ENCODE data around the gene TAF6L. TPM values are rescaled to one million over a fixed set of nuclear protein-coding genes. Genes with fewer than 3 reads are reported as not detected.
A peak's percentile ranks its signal among the peaks of the same experiment; 100 is the strongest.
"Not testable (repeated sequence)": the region's sequence is repeated elsewhere in the genome, so short reads cannot be mapped to it uniquely, and the experiment has no call there.

TAF6L gene
- total RNA-seq, 1 experiment from 2014 or later: 14.6 TPM

- no peak for DNase-seq (ENCODE audit: low read depth)
- in situ Hi-C loops (cut with HindIII; ENCODE audit: low pct_unique_long_range_greater_than_20kb, low sequenced_read_pairs): no loop called here
These were observed 21.0 kb downstream of the TAF6L start for GRCh38 chr11:62792202-62792575.

GRCh38 chr11:62794201-62794775 is 23.1 kb downstream of the TAF6L start:
- DNase-seq (ENCODE audit: low read depth): no peak
- in situ Hi-C loops (cut with HindIII; ENCODE audit: low pct_unique_long_range_greater_than_20kb, low sequenced_read_pairs): no loop called here

- no peak for DNase-seq (ENCODE audit: low read depth)
- in situ Hi-C loops (cut with HindIII; ENCODE audit: low pct_unique_long_range_greater_than_20kb, low sequenced_read_pairs): no loop called here
These were observed 25.1 kb downstream of the TAF6L start for GRCh38 chr11:62796281-62796680.

GRCh38 chr11:62799486-62799885 is 28.3 kb downstream of the TAF6L start:
- in situ Hi-C loops (cut with HindIII; ENCODE audit: low pct_unique_long_range_greater_than_20kb, low sequenced_read_pairs): no loop called here

GRCh38 chr11:62801071-62801470 is 29.9 kb downstream of the TAF6L start:
- in situ Hi-C loops (cut with HindIII; ENCODE audit: low pct_unique_long_range_greater_than_20kb, low sequenced_read_pairs): no loop called here
- DNase-seq (ENCODE audit: low read depth): no peak

More at GRCh38 chr11:62799486-62799885, 28.3 kb downstream of the TAF6L start:
- DNase-seq (ENCODE audit: low read depth): no peak

- in situ Hi-C loops (cut with HindIII; ENCODE audit: low pct_unique_long_range_greater_than_20kb, low sequenced_read_pairs): no loop called here
- DNase-seq (ENCODE audit: low read depth): no peak
These were observed 33.3 kb downstream of the TAF6L start for GRCh38 chr11:62804310-62805075.

- peak; percentile 88 for DNase-seq (ENCODE audit: low read depth)
- in situ Hi-C loops (cut with HindIII; ENCODE audit: low pct_unique_long_range_greater_than_20kb, low sequenced_read_pairs): no loop called here
These were observed 34.1 kb downstream of the TAF6L start, which contains the start of gene NXF1 for GRCh38 chr11:62805076-62805892. NXF1 (minus strand) TSS chr11:62805440; CDS start chr11:62805356, 84 bp downstream.

GRCh38 chr11:62805961-62806441 is 34.8 kb downstream of the TAF6L start:
- no peak for DNase-seq (ENCODE audit: low read depth)
- in situ Hi-C loops (cut with HindIII; ENCODE audit: low pct_unique_long_range_greater_than_20kb, low sequenced_read_pairs): no loop called here

GRCh38 chr11:62806611-62807121 is 35.5 kb downstream of the TAF6L start:
- no peak for DNase-seq (ENCODE audit: low read depth)
- in situ Hi-C loops (cut with HindIII; ENCODE audit: low pct_unique_long_range_greater_than_20kb, low sequenced_read_pairs): no loop called here

- in situ Hi-C loops (cut with HindIII; ENCODE audit: low pct_unique_long_range_greater_than_20kb, low sequenced_read_pairs): no loop called here
- no peak for DNase-seq (ENCODE audit: low read depth)
These were observed 39.6 kb downstream of the TAF6L start for GRCh38 chr11:62810748-62811147.

GRCh38 chr11:62811659-62812058 is 40.5 kb downstream of the TAF6L start:
- DNase-seq (ENCODE audit: low read depth): no peak
- in situ Hi-C loops (cut with HindIII; ENCODE audit: low pct_unique_long_range_greater_than_20kb, low sequenced_read_pairs): no loop called here

GRCh38 chr11:62816557-62816956 is 45.4 kb downstream of the TAF6L start:
- in situ Hi-C loops (cut with HindIII; ENCODE audit: low pct_unique_long_range_greater_than_20kb, low sequenced_read_pairs): no loop called here

GRCh38 chr11:62817129-62817528 is 45.9 kb downstream of the TAF6L start:
- in situ Hi-C loops (cut with HindIII; ENCODE audit: low pct_unique_long_range_greater_than_20kb, low sequenced_read_pairs): no loop called here
- no peak for DNase-seq (ENCODE audit: low read depth)

More at GRCh38 chr11:62816557-62816956, 45.4 kb downstream of the TAF6L start:
- no peak for DNase-seq (ENCODE audit: low read depth)

- DNase-seq (ENCODE audit: low read depth): no peak
- in situ Hi-C loops (cut with HindIII; ENCODE audit: low pct_unique_long_range_greater_than_20kb, low sequenced_read_pairs): no loop called here
These were observed 52.5 kb downstream of the TAF6L start for GRCh38 chr11:62823677-62824076.

- in situ Hi-C loops (cut with HindIII; ENCODE audit: low pct_unique_long_range_greater_than_20kb, low sequenced_read_pairs): not testable (repeated sequence)
These were observed 56.9 kb downstream of the TAF6L start for GRCh38 chr11:62828130-62828529.

GRCh38 chr11:62830904-62831519 is 59.8 kb downstream of the TAF6L start:
- in situ Hi-C loops (cut with HindIII; ENCODE audit: low pct_unique_long_range_greater_than_20kb, low sequenced_read_pairs): no loop called here
- no peak for DNase-seq (ENCODE audit: low read depth)

More at GRCh38 chr11:62828130-62828529, 56.9 kb downstream of the TAF6L start:
- DNase-seq (ENCODE audit: low read depth): not testable (repeated sequence)

- in situ Hi-C loops (cut with HindIII; ENCODE audit: low pct_unique_long_range_greater_than_20kb, low sequenced_read_pairs): no loop called here
- DNase-seq (ENCODE audit: low read depth): peak; percentile 95
These were observed 60.5 kb downstream of the TAF6L start, which contains the start of gene STX5 for GRCh38 chr11:62831520-62832335. STX5 (minus strand) TSS chr11:62832051; CDS start chr11:62831243, 808 bp downstream.
